ENCODE data around the gene ROGDI. TPM values are rescaled to one million over a fixed set of nuclear protein-coding genes. Genes with fewer than 3 reads are reported as not detected.

ROGDI gene
- total and polyA plus RNA-seq, 2 experiments from 2014 or later = 21.2 to 48.2 TPM

DNA sequence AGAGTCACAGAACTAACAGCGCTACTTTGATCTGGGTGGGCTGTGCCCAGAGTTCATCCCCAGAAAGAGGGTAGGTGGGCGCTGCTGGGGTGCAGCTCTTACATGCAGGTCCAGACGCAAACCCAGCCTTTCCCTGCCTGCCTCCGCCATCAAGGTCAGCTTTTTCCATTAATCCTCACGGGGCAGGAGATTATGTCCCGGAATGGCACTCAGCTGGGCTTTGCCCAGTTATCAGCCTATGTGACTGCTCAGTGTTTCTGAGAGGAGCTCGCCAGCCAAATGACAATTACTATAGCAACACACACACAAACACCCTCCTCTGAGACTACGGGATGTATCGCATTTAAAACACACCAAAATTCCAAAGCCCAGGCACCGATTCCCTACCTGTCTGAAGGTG, 24.5 kb upstream of the ROGDI start:
- no peak for DNase-seq (ENCODE audit: low spot score)
- peaks cover 3% of the 10 kb centered on the region for H3K36me3 ChIP-seq (replicated peaks; ENCODE audit: insufficient read depth, low read depth)
- H2AFZ ChIP-seq = no peak overlapping the region
- no peaks in the 10 kb centered on the region for H3K9me3 ChIP-seq (ENCODE audit: low read depth)
- 99% methylated on average over 10 of the region's 10 CpGs for WGBS (ENCODE audit: low lambda C conversion rate, missing lambda C conversion rate)
- H4K20me1 ChIP-seq (ENCODE audit: insufficient read depth, poor library complexity, severe bottlenecking) = peaks cover under 1% of the 10 kb centered on the region
- no peak overlapping the region for H3K4me2 ChIP-seq
- H3K4me3 ChIP-seq = no peak overlapping the region
- H3K9me2 ChIP-seq (replicated peaks; ENCODE audit: insufficient read depth) = no peaks in the 10 kb centered on the region
- H3K27ac ChIP-seq = no peak overlapping the region
- H3K27me3 ChIP-seq = no peaks in the 10 kb centered on the region
- no peak for TF ChIP-seq EZH2phosphoT487 (IDR thresholded peaks at IDR 0.05; ENCODE audit: low read depth, severe bottlenecking, unreplicated experiment)
- TF ChIP-seq, protein P1, sequence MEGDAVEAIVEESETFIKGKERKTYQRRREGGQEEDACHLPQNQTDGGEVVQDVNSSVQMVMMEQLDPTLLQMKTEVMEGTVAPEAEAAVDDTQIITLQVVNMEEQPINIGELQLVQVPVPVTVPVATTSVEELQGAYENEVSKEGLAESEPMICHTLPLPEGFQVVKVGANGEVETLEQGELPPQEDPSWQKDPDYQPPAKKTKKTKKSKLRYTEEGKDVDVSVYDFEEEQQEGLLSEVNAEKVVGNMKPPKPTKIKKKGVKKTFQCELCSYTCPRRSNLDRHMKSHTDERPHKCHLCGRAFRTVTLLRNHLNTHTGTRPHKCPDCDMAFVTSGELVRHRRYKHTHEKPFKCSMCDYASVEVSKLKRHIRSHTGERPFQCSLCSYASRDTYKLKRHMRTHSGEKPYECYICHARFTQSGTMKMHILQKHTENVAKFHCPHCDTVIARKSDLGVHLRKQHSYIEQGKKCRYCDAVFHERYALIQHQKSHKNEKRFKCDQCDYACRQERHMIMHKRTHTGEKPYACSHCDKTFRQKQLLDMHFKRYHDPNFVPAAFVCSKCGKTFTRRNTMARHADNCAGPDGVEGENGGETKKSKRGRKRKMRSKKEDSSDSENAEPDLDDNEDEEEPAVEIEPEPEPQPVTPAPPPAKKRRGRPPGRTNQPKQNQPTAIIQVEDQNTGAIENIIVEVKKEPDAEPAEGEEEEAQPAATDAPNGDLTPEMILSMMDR (IDR thresholded peaks at IDR 0.05; ENCODE audit: poor library complexity) = no peak
- TF ChIP-seq EZH2 (IDR thresholded peaks at IDR 0.05; ENCODE audit: borderline replicate concordance) = no peak
- no peaks in the 10 kb centered on the region for H3K4me1 ChIP-seq (ENCODE audit: insufficient read depth)
- H3K79me2 ChIP-seq = no peaks in the 10 kb centered on the region

DNA sequence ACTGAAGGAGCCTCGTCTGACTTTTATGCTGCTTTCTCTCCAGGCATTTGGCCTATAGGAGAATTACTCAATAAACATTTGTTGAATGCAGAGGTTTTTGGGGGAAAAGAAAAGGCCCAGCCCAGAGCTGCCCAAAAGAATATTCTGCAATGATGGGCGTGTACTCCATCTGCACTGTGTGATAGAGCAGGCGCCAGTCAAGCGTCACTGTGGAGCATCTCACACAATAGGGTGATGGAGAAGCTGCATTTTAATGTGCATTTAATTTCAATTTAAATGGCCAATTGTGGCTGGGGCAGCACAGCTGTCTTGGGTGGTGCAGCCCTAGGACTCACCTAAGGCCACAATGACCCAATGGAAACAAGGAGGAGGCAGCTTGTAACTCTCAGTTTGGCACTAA, 24.1 kb upstream of the ROGDI start:
- TF ChIP-seq, protein P1 (IDR thresholded peaks at IDR 0.05; ENCODE audit: poor library complexity) = no peak
- no peaks in the 10 kb centered on the region for H3K9me2 ChIP-seq (replicated peaks; ENCODE audit: insufficient read depth)
- WGBS (ENCODE audit: low lambda C conversion rate, missing lambda C conversion rate) = 98% methylated on average over 4 of the region's 4 CpGs
- no peaks in the 10 kb centered on the region for H3K9me3 ChIP-seq (ENCODE audit: low read depth)
- H3K4me2 ChIP-seq = no peak overlapping the region
- H3K4me3 ChIP-seq = no peak overlapping the region
- no peak for DNase-seq (ENCODE audit: low spot score)
- H3K36me3 ChIP-seq (replicated peaks; ENCODE audit: insufficient read depth, low read depth) = peaks cover 3% of the 10 kb centered on the region
- no peaks in the 10 kb centered on the region for H3K27me3 ChIP-seq
- no peaks in the 10 kb centered on the region for H4K20me1 ChIP-seq (ENCODE audit: insufficient read depth, poor library complexity, severe bottlenecking)
- no peaks in the 10 kb centered on the region for H3K4me1 ChIP-seq (ENCODE audit: insufficient read depth)
- no peak overlapping the region for H3K27ac ChIP-seq
- H2AFZ ChIP-seq = no peak overlapping the region
- H3K79me2 ChIP-seq = no peaks in the 10 kb centered on the region

DNA sequence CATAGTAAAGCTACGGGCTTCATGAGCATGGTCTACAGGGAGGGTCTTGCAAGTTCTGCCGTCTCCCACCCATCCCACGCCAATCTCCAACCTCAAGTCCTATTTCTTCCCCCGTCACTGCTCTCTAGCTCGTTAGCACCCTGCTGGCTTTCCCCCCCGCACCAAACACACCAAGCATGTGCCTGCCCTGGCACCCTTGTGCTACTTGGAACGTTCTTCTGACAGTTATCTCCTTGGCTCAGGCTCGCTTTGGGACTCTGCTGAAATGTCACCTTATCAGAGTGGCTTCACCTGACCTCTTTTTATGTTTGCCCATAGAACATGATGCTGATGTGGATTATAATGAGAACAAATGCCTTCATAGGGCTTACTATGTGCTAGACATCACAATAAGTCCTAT, 22.8 kb upstream of the ROGDI start:
- Histone ChIP-seq H3K27ac (no peak overlapping the region), H2AFZ (no peak overlapping the region), H3K9me2 (replicated peaks; ENCODE audit: insufficient read depth) (no peaks in the 10 kb centered on the region), H3K27me3 (no peaks in the 10 kb centered on the region), H3K4me3 (no peak overlapping the region), H4K20me1 (ENCODE audit: insufficient read depth, poor library complexity, severe bottlenecking) (no peaks in the 10 kb centered on the region), H3K79me2 (no peaks in the 10 kb centered on the region), H3K4me2 (no peak overlapping the region), H3K36me3 (replicated peaks; ENCODE audit: insufficient read depth, low read depth) (peaks cover 3% of the 10 kb centered on the region), H3K9me3 (ENCODE audit: low read depth) (no peaks in the 10 kb centered on the region), H3K4me1 (ENCODE audit: insufficient read depth) (no peaks in the 10 kb centered on the region)
- WGBS (ENCODE audit: low lambda C conversion rate, missing lambda C conversion rate) = 94% methylated on average over 8 of the region's 8 CpGs
- no peak for DNase-seq (ENCODE audit: low spot score)
- TF ChIP-seq EZH2 (IDR thresholded peaks at IDR 0.05; ENCODE audit: borderline replicate concordance) = no peak
- no peak for TF ChIP-seq EZH2phosphoT487 (IDR thresholded peaks at IDR 0.05; ENCODE audit: low read depth, severe bottlenecking, unreplicated experiment)
- TF ChIP-seq, protein P1 (IDR thresholded peaks at IDR 0.05; ENCODE audit: poor library complexity) = no peak

DNA sequence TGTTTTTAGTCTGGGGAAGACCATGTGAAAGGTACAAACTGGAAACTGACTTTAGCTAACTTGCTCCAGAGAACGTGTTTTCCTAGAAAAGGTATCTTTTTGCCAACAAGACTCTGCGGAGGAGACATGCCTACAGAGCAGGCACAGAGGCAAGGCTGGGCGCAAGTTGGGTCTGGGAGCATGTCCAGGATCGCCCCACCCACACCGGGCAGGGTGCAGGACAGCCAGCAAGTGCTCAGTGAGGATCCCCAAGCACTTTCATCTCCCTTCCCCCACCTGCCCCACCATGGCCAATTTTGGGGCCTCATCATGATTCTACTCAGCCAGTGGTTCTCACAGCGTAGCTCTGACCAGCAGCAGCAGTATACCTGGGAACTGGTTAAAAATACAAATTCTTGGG, 18.2 kb upstream of the ROGDI start:
- no peak overlapping the region for H3K4me2 ChIP-seq
- H3K27ac ChIP-seq = no peak overlapping the region
- H4K20me1 ChIP-seq (ENCODE audit: insufficient read depth, poor library complexity, severe bottlenecking) = no peaks in the 10 kb centered on the region
- no peaks in the 10 kb centered on the region for H3K9me3 ChIP-seq (ENCODE audit: low read depth)
- H3K36me3 ChIP-seq (replicated peaks; ENCODE audit: insufficient read depth, low read depth) = no peaks in the 10 kb centered on the region
- 97% methylated on average over 6 of the region's 6 CpGs for whole genome bisulfite sequencing (ENCODE audit: low lambda C conversion rate, missing lambda C conversion rate)
- DNase-seq (ENCODE audit: low spot score) = no peak
- H3K4me1 ChIP-seq (ENCODE audit: insufficient read depth) = no peaks in the 10 kb centered on the region
- H3K79me2 ChIP-seq = no peaks in the 10 kb centered on the region
- no peak overlapping the region for H2AFZ ChIP-seq
- H3K4me3 ChIP-seq = no peak overlapping the region
- H3K27me3 ChIP-seq = no peaks in the 10 kb centered on the region
- no peak for TF ChIP-seq EZH2phosphoT487 (IDR thresholded peaks at IDR 0.05; ENCODE audit: low read depth, severe bottlenecking, unreplicated experiment)
- TF ChIP-seq, protein P1 (IDR thresholded peaks at IDR 0.05; ENCODE audit: poor library complexity) = no peak
- TF ChIP-seq EZH2 (IDR thresholded peaks at IDR 0.05; ENCODE audit: borderline replicate concordance) = no peak
- no peaks in the 10 kb centered on the region for H3K9me2 ChIP-seq (replicated peaks; ENCODE audit: insufficient read depth)

Measured in hepatocyte (in vitro differentiated cells).